HG03521 (cell line): ENCODE measurements around the gene LHPP.
A peak's percentile ranks its signal among the peaks of the same experiment; 100 is the strongest.

Experiments used
- ATAC-seq: cut with Tn5 transposase; IDR thresholded peaks from one replicate; pipeline ENCODE4 v1.9.1; 2021; ENCODE audit warnings: mild to moderate bottlenecking, moderate library complexity; ENCODE audit not compliant: unreplicated experiment

LHPP gene

DNA sequence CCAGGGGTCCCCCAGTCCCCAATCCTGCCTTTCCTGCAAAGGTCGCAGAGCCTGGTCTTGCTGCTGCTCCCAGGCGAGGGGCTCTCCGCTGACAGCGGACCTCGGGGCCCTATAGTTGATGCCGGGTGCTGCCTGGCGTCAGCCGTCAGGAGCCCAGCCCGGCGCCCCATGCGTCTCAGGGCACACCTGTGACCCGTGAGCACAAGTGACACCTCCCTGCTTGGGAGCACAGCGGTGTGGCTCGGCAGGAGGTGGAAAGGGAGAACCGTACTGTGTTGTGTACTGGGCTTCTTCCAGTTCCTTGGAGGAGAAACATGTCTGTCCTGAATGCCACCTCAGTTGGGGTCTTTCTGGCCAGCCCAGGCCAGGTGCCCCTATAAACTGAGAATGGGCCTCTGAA is 56.7 kb downstream of the LHPP start:
- no peak for ATAC-seq

DNA sequence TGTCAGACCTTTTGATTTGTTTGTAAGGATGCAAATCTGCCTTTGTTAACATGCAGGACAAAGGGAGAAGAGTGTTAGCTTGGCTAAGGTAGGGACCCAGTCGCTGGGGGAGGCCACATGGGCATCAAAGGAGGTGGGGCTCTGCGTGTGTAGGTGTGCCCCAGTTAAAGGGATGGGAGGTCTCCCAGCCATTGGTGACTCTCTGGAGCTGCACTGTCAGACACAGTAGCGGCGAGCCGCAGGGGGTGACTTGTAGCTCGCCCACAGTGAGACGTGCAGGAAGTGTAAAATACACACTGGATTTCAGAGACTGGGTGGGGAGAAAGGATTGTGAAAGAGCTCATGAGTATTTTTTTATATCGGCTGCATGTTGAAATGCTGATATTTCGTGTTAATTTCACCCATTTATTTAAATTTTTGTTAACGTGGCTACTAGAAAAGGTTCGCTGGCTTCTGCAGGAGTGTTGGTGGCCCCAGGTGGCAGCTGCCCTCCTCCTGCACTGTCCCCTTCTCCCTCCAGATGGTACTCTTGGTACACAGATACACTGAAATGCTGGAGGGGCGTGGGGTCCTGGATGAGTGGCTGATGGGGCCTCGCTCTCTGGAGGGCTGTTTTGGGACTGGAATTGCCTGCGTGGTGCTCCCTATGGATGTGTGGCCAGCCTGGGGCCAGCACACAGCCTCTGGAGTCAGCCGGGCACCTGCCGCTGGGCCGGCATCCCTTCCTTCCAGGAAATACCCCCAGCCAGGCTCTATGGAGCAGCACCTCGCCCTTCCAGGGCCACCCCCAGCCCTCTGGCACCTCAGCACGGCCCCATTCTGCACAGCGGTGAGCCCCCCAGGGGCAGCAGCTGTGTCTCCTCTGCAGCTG is 59.2 kb downstream of the LHPP start:
- no peak for ATAC-seq

GRCh38 chr10:124521429-124521871 is 59.8 kb downstream of the LHPP start:
- no peak for ATAC-seq

GRCh38 chr10:124522131-124522932 is 60.7 kb downstream of the LHPP start:
- ATAC-seq: no peak

DNA sequence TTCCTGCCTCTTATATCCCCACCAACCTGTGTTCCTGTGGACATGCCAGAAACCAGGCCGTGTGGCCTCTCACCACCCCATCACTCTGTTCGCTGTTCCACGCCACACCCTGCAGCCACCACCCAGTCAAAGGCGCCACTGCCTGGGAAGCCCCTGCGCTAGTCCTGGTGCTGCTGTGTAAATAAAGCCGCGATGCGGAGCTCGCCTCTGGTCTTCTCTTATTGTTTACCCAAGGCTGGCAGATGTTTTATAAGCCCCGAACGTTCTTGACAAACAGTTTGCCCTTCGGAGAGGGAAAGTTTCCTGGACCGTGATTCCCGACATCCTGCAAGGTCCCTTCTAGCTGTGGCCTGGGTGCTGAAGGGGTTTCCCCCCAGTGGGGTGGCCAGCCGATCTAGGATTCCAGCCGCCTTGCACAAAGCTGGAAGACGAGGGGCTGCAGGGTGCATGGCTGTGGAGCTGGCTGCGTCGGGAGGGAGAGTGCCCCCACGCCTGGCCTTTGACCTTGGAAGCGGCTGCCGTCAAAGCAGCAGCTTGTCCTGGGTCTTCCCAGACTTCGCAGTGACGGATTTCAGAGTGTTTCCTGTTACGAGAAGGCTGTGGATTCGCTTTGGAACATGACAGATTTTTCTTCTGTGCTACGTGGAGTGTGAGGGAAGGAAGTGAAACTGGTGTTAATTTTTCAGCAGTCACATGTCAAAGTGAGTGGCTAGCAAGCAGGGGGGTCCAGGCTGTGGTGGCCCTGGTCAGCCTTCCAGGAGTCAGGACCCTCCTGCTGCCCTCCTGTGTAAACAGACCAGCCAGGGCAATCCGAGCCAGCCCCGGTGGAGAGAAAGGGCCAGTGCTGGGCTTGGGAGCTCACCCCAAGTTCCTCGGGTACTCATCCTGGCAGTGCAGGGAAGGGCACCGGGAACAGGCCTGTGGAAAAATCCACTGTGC is 61.6 kb downstream of the LHPP start:
- no peak for ATAC-seq

DNA sequence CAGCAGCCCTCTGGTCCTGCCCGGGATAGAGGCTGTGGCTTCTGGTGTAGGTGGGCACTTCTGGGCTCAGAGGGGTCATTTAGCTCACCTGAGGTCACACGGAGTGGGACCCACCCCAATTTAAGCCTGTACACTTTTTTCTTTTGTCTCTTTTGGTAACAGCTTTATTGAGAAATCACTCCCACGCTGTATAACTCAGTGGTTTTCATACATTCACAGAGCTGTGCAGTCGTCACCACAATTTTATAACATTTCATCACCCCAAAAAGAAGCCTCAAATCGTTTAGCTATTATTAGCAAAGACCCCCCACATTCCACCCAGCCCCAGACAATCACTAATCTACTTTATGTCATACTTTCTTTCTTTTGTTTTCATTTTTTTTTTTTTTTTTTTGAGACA is 62.3 kb downstream of the LHPP start:
- ATAC-seq: no peak

- no peak for ATAC-seq
These were observed 63.5 kb downstream of the LHPP start for GRCh38 chr10:124524991-124525653.

GRCh38 chr10:124525751-124526600 is 64.4 kb downstream of the LHPP start:
- no peak for ATAC-seq

DNA sequence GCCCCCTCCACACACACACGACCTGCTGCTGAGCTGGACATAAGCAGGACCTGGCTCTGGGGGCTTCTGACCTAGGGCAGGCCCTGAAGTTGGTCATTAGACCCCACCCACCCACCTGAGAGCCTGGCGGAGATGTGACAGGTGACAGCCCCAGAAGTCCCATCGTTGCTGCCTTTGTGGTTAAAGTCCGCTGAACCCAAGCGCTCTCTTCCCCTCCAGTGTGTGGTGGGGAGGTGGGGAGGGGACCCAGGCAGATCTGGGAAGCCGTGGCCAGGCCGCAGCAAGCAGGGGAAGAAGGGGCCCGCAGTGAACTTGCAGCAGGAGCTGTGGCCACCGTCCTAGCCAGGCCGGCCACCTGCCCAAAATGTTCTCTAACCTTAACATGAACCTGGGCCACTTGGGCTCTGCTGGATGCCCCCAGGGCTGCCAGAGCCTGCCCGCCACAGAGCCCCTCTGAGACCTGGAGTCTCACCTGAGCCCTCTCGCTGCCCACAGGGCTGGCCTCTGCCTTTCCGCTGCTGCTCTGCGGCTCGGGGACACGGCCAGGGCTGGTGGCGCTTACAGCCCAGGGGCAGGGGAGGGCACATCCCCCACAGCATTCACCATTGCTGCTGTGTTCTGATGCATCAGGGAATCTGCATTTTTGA is 65.1 kb downstream of the LHPP start:
- ATAC-seq: no peak

- ATAC-seq: no peak
These were observed 66.3 kb downstream of the LHPP start for GRCh38 chr10:124527874-124528395.

DNA sequence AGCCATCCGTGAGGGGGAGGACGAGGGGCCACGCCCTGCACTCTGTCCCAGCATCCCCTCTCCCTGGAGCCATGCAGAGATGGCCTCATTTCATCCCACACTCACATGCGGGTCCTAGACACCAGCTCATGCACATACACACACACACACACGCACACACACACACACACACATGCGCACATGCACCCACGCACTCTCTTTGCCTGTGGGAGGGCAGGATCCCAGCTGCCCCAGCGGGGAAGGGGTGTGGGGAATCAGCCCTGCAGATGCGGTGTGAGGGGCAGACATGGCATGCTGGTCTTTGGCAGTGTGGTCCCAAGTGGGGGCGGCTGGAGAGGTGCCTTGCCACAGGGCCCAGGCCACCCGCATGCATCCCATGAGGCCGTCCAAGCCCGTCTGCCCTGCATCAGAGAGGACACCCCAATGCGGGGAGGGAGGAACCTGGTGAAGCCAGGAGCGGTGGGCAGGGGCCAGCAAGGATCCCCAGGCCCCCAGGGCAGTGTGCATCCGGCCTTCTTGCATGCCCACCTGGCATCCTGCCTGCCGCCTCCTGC is 68.1 kb downstream of the LHPP start:
- peak; percentile 9 for ATAC-seq

- ATAC-seq: peak; percentile 83
These were observed 68.6 kb downstream of the LHPP start for GRCh38 chr10:124530215-124530665.

GRCh38 chr10:124530816-124531215 is 69.2 kb downstream of the LHPP start:
- ATAC-seq: no peak

GRCh38 chr10:124532106-124532641 is 70.6 kb downstream of the LHPP start:
- ATAC-seq: no peak

GRCh38 chr10:124532788-124533187 is 71.2 kb downstream of the LHPP start:
- ATAC-seq: no peak

DNA sequence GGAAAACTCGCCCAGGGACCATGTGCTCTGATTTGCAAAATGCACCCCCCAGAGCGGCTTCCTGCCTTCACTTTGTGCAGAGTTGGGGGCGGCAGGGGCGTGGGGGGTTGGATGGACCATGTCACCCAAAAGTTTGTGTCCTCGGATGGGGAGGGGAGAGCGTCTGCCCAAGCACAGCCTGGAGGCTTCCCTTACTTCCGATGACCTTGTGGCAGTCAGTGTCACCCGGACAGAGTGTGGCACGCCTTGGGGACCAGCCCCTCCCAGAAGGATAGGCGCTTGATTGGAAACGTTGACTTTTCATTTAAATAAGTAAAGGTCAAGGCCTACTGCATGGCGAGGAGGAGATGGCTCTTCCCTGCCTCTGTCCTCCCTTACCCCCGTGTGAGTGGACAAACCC is 71.6 kb downstream of the LHPP start:
- ATAC-seq: no peak

- no peak for ATAC-seq
These were observed 72.7 kb downstream of the LHPP start for GRCh38 chr10:124534231-124534798.
